Measurements from ENCODE around the gene SMARCA2. TPM values are rescaled to one million over a fixed set of nuclear protein-coding genes. Genes with fewer than 3 reads are reported as not detected.

The SMARCA2 gene
- total RNA-seq, 1 experiment from 2014 or later: 34.5 TPM

- in situ Hi-C loops (cut with HindIII; ENCODE audit: low pct_unique_long_range_greater_than_20kb, low sequenced_read_pairs): no loop called here
- DNase-seq (ENCODE audit: low read depth, low spot score): no peak
Observed at GRCh38 chr9:2008372-2008771, 6.8 kb upstream of the SMARCA2 start.

- DNase-seq (ENCODE audit: low read depth, low spot score): no peak
- in situ Hi-C loops (cut with HindIII; ENCODE audit: low pct_unique_long_range_greater_than_20kb, low sequenced_read_pairs): no loop called here
Observed at GRCh38 chr9:2012347-2012746, 2.8 kb upstream of the SMARCA2 start.

GRCh38 chr9:2013743-2014475, 1.2 kb upstream of the SMARCA2 start:
- in situ Hi-C loops (cut with HindIII; ENCODE audit: low pct_unique_long_range_greater_than_20kb, low sequenced_read_pairs): no loop called here

GRCh38 chr9:2015581-2016407, 647 bp downstream of the SMARCA2 start:
- in situ Hi-C loops (cut with HindIII; ENCODE audit: low pct_unique_long_range_greater_than_20kb, low sequenced_read_pairs): no loop called here
- DNase-seq (ENCODE audit: low read depth, low spot score): peak; percentile 17

More at GRCh38 chr9:2013743-2014475, 1.2 kb upstream of the SMARCA2 start:
- DNase-seq (ENCODE audit: low read depth, low spot score): no peak

- DNase-seq (ENCODE audit: low read depth, low spot score): peak; percentile 63
- in situ Hi-C loops (cut with HindIII; ENCODE audit: low pct_unique_long_range_greater_than_20kb, low sequenced_read_pairs): no loop called here
Observed at GRCh38 chr9:2016408-2017330, 1.5 kb downstream of the SMARCA2 start.

- in situ Hi-C loops (cut with HindIII; ENCODE audit: low pct_unique_long_range_greater_than_20kb, low sequenced_read_pairs): no loop called here
- DNase-seq (ENCODE audit: low read depth, low spot score): peak; percentile 63
Observed at GRCh38 chr9:2017331-2018161, 2.4 kb downstream of the SMARCA2 start.

GRCh38 chr9:2018162-2018643, 3.1 kb downstream of the SMARCA2 start:
- no peak for DNase-seq (ENCODE audit: low read depth, low spot score)

GRCh38 chr9:2018764-2019558, 3.8 kb downstream of the SMARCA2 start:
- DNase-seq (ENCODE audit: low read depth, low spot score): no peak
- in situ Hi-C loops (cut with HindIII; ENCODE audit: low pct_unique_long_range_greater_than_20kb, low sequenced_read_pairs): no loop called here

More at GRCh38 chr9:2018162-2018643, 3.1 kb downstream of the SMARCA2 start:
- in situ Hi-C loops (cut with HindIII; ENCODE audit: low pct_unique_long_range_greater_than_20kb, low sequenced_read_pairs): no loop called here

- in situ Hi-C loops (cut with HindIII; ENCODE audit: low pct_unique_long_range_greater_than_20kb, low sequenced_read_pairs): no loop called here
- DNase-seq (ENCODE audit: low read depth, low spot score): no peak
Observed at GRCh38 chr9:2019723-2020122, 4.6 kb downstream of the SMARCA2 start.

GRCh38 chr9:2021731-2022130, 6.6 kb downstream of the SMARCA2 start:
- in situ Hi-C loops (cut with HindIII; ENCODE audit: low pct_unique_long_range_greater_than_20kb, low sequenced_read_pairs): no loop called here
- DNase-seq (ENCODE audit: low read depth, low spot score): no peak

- no peak for DNase-seq (ENCODE audit: low read depth, low spot score)
- in situ Hi-C loops (cut with HindIII; ENCODE audit: low pct_unique_long_range_greater_than_20kb, low sequenced_read_pairs): no loop called here
Observed at GRCh38 chr9:2022560-2022959, 7.4 kb downstream of the SMARCA2 start.

- in situ Hi-C loops (cut with HindIII; ENCODE audit: low pct_unique_long_range_greater_than_20kb, low sequenced_read_pairs): no loop called here
- DNase-seq (ENCODE audit: low read depth, low spot score): no peak
Observed at GRCh38 chr9:2023042-2023441, 7.9 kb downstream of the SMARCA2 start.

- in situ Hi-C loops (cut with HindIII; ENCODE audit: low pct_unique_long_range_greater_than_20kb, low sequenced_read_pairs): no loop called here
Observed at GRCh38 chr9:2023532-2023931, 8.4 kb downstream of the SMARCA2 start.

GRCh38 chr9:2024888-2025782, 10.0 kb downstream of the SMARCA2 start:
- DNase-seq (ENCODE audit: low read depth, low spot score): no peak
- in situ Hi-C loops (cut with HindIII; ENCODE audit: low pct_unique_long_range_greater_than_20kb, low sequenced_read_pairs): no loop called here

More at GRCh38 chr9:2023532-2023931, 8.4 kb downstream of the SMARCA2 start:
- DNase-seq (ENCODE audit: low read depth, low spot score): no peak

- in situ Hi-C loops (cut with HindIII; ENCODE audit: low pct_unique_long_range_greater_than_20kb, low sequenced_read_pairs): no loop called here
- no peak for DNase-seq (ENCODE audit: low read depth, low spot score)
Observed at GRCh38 chr9:2026220-2026997, 11.3 kb downstream of the SMARCA2 start.

All from SK-MEL-5 (cell line).